ENCODE measurements around the gene FRMD1.

- TF ChIP-seq CTCF (IDR thresholded peaks at IDR 0.05; ENCODE audit: poor library complexity) (no peak), EZH2phosphoT487 (IDR thresholded peaks at IDR 0.05; ENCODE audit: low read depth, severe bottlenecking, unreplicated experiment) (no peak)
Observed at GRCh38 chr6:168122521-168122920, 43.5 kb upstream of the FRMD1 start.

All from hepatocyte (in vitro differentiated cells).